WTC11 (cell line): ENCODE results near the gene ARHGEF18. TPM values are rescaled to one million over a fixed set of nuclear protein-coding genes. Genes with fewer than 3 reads are reported as not detected.

Experiments used
- ATAC-seq: fragments of 200-7000 bp; cut with Tn5 transposase; 2 replicates; pipeline ENCODE4 v1.10.0; 2021; ENCODE audit warnings: mild to moderate bottlenecking, moderate library complexity
- CTCF ChIA-PET: fragments of 300-600 bp; sonication (Branson Sonifier 250); formaldehyde crosslinking; loops from one replicate; lab custom pipeline; 2021; ENCODE audit warnings: antibody characterized with exemption; lab: Charles Lee
- POLR2A ChIA-PET: fragments of 350-600 bp; sonication (Branson Sonifier 250); formaldehyde crosslinking; loops from one replicate; lab custom pipeline; 2021; ENCODE audit warnings: antibody characterized with exemption; lab: Charles Lee
- DNase-seq: peaks from one replicate; pipeline ENCODE4 v3.0.0; 2021; ENCODE audit warnings: low spot score
- H3K27ac Mint-ChIP-seq: 2 replicates; pipeline ENCODE4 v1.8.0; 2021; ENCODE audit warnings: mixed read lengths
- H3K27me3 Mint-ChIP-seq: 2 replicates; pipeline ENCODE4 v1.8.0; 2021; ENCODE audit warnings: low read depth, mild to moderate bottlenecking, moderate library complexity, mixed read lengths
- H3K36me3 Mint-ChIP-seq: 2 replicates; pipeline ENCODE4 v1.8.0; 2021; ENCODE audit warnings: mixed read lengths
- H3K4me1 Mint-ChIP-seq: 2 replicates; pipeline ENCODE4 v1.8.0; 2022; ENCODE audit warnings: mixed read lengths
- H3K4me3 Mint-ChIP-seq: 2 replicates; pipeline ENCODE4 v1.8.0; 2021; ENCODE audit warnings: mild to moderate bottlenecking, moderate library complexity, mixed read lengths
- H3K9me3 Mint-ChIP-seq: 2 replicates; pipeline ENCODE4 v1.8.0; 2021; ENCODE audit warnings: mixed read lengths
- ATF1 ChIP-seq: sonication (generic); formaldehyde crosslinking; IDR thresholded peaks from 2 replicates; pipeline ENCODE4 v1.8.1; 2023; ENCODE audit warnings: mild to moderate bottlenecking, moderate library complexity, missing genetic modification reagents
- CREB1 ChIP-seq: sonication (generic); formaldehyde crosslinking; IDR thresholded peaks from 2 replicates; pipeline ENCODE4 v1.8.0; 2023; ENCODE audit warnings: mild to moderate bottlenecking, missing genetic modification reagents
- CREM ChIP-seq: sonication (generic); formaldehyde crosslinking; IDR thresholded peaks from 2 replicates; pipeline ENCODE4 v1.8.1; 2022; ENCODE audit warnings: mild to moderate bottlenecking, missing genetic modification reagents, moderate library complexity
- E2F1 ChIP-seq: sonication (generic); formaldehyde crosslinking; IDR thresholded peaks from 2 replicates; pipeline ENCODE4 v1.8.0; 2022; ENCODE audit warnings: mild to moderate bottlenecking, missing genetic modification reagents
- E2F5 ChIP-seq: sonication (generic); formaldehyde crosslinking; IDR thresholded peaks from 2 replicates; pipeline ENCODE4 v1.8.1; 2022; ENCODE audit warnings: mild to moderate bottlenecking, moderate library complexity, missing genetic modification reagents
- EMX1 ChIP-seq: fragments of 250-450 bp; sonication (Bioruptor Pico); IDR thresholded peaks from 2 replicates; pipeline ENCODE4 v1.8.0; 2021; ENCODE audit warnings: mild to moderate bottlenecking
- ESRRA ChIP-seq: sonication (generic); formaldehyde crosslinking; IDR thresholded peaks from 2 replicates; pipeline ENCODE4 v1.8.1; 2022; ENCODE audit warnings: mild to moderate bottlenecking, missing genetic modification reagents, borderline replicate concordance
- ETV6 ChIP-seq: sonication (generic); formaldehyde crosslinking; IDR thresholded peaks from 2 replicates; pipeline ENCODE4 v1.8.1; 2022; ENCODE audit warnings: mild to moderate bottlenecking, missing genetic modification reagents
- FOXP1 ChIP-seq: sonication (generic); formaldehyde crosslinking; IDR thresholded peaks from 2 replicates; pipeline ENCODE4 v1.8.0; 2022; ENCODE audit warnings: missing genetic modification reagents, mild to moderate bottlenecking, moderate library complexity, borderline replicate concordance
- GTF2I ChIP-seq: fragments of 250-450 bp; sonication (Bioruptor Pico); conservative IDR thresholded peaks from 2 replicates; pipeline ENCODE4 v1.4.0; 2021; ENCODE audit warnings: mild to moderate bottlenecking
- HMGA2 ChIP-seq: fragments of 250-450 bp; sonication (Bioruptor Pico); IDR thresholded peaks from 2 replicates; pipeline ENCODE4 v1.4.0; 2021; ENCODE audit warnings: mild to moderate bottlenecking, moderate library complexity
- IRF1 ChIP-seq: sonication (generic); formaldehyde crosslinking; IDR thresholded peaks from 2 replicates; pipeline ENCODE4 v1.8.0; 2023; ENCODE audit warnings: missing genetic modification reagents
- IRF2 ChIP-seq: sonication (generic); formaldehyde crosslinking; IDR thresholded peaks from 2 replicates; pipeline ENCODE4 v1.8.0; 2022; ENCODE audit warnings: low read depth, missing genetic modification reagents, borderline replicate concordance
- JAZF1 ChIP-seq: fragments of 250-450 bp; sonication (Bioruptor Pico); IDR thresholded peaks from 2 replicates; pipeline ENCODE4 v1.9.0; 2021; ENCODE audit warnings: moderate library complexity, mild to moderate bottlenecking, inconsistent platforms
- JUN ChIP-seq: sonication (generic); formaldehyde crosslinking; IDR thresholded peaks from 2 replicates; pipeline ENCODE4 v1.8.0; 2023; ENCODE audit warnings: mild to moderate bottlenecking, missing genetic modification reagents
- KAT7 ChIP-seq: sonication (generic); formaldehyde crosslinking; IDR thresholded peaks from 2 replicates; pipeline ENCODE4 v1.8.1; 2023; ENCODE audit warnings: missing genetic modification reagents, mild to moderate bottlenecking, borderline replicate concordance
- MXD4 ChIP-seq: fragments of 250-450 bp; sonication (Bioruptor Pico); IDR thresholded peaks from 2 replicates; pipeline ENCODE4 v1.8.0; 2021; ENCODE audit warnings: mild to moderate bottlenecking, moderate library complexity, borderline replicate concordance
- MYBL2 ChIP-seq: sonication (generic); formaldehyde crosslinking; IDR thresholded peaks from 2 replicates; pipeline ENCODE4 v1.8.1; 2023; ENCODE audit warnings: mild to moderate bottlenecking, moderate library complexity, missing genetic modification reagents
- NFATC4 ChIP-seq: fragments of 250-450 bp; sonication (Bioruptor Pico); IDR thresholded peaks from 2 replicates; pipeline ENCODE4 v1.9.0; 2021; ENCODE audit warnings: mild to moderate bottlenecking
- NFE2L1 ChIP-seq: sonication (generic); formaldehyde crosslinking; IDR thresholded peaks from 2 replicates; pipeline ENCODE4 v1.8.1; 2023; ENCODE audit warnings: missing genetic modification reagents
- NR3C1 ChIP-seq: sonication (generic); formaldehyde crosslinking; conservative IDR thresholded peaks from 2 replicates; pipeline ENCODE4 v1.8.1; 2023; ENCODE audit warnings: low read depth, mild to moderate bottlenecking, missing genetic modification reagents
- PRRX2 ChIP-seq: fragments of 250-450 bp; sonication (Bioruptor Pico); IDR thresholded peaks from 2 replicates; pipeline ENCODE4 v1.8.0; 2021; ENCODE audit warnings: mild to moderate bottlenecking
- RELA ChIP-seq: sonication (generic); formaldehyde crosslinking; IDR thresholded peaks from 2 replicates; pipeline ENCODE4 v1.8.1; 2022; ENCODE audit warnings: missing genetic modification reagents, mild to moderate bottlenecking, borderline replicate concordance
- SMAD3 ChIP-seq: sonication (generic); formaldehyde crosslinking; IDR thresholded peaks from 2 replicates; pipeline ENCODE4 v1.8.0; 2022; ENCODE audit warnings: missing genetic modification reagents, mild to moderate bottlenecking, borderline replicate concordance
- SMAD4 ChIP-seq: sonication (generic); formaldehyde crosslinking; IDR thresholded peaks from 2 replicates; pipeline ENCODE4 v1.8.0; 2022; ENCODE audit warnings: mild to moderate bottlenecking, missing genetic modification reagents
- SP1 ChIP-seq: sonication (generic); formaldehyde crosslinking; conservative IDR thresholded peaks from 2 replicates; pipeline ENCODE4 v1.8.1; 2022; ENCODE audit warnings: missing genetic modification reagents
- TEAD4 ChIP-seq: sonication (generic); formaldehyde crosslinking; IDR thresholded peaks from 2 replicates; pipeline ENCODE4 v1.8.0; 2022; ENCODE audit warnings: mild to moderate bottlenecking, missing genetic modification reagents
- ZNF121 ChIP-seq: sonication (generic); formaldehyde crosslinking; IDR thresholded peaks from 2 replicates; pipeline ENCODE4 v1.8.0; 2023; ENCODE audit warnings: missing genetic modification reagents
- ZNF219 ChIP-seq: sonication (generic); formaldehyde crosslinking; IDR thresholded peaks from 2 replicates; pipeline ENCODE4 v1.8.0; 2023; ENCODE audit warnings: missing genetic modification reagents, mild to moderate bottlenecking, borderline replicate concordance
- ZNF317 ChIP-seq: sonication (generic); formaldehyde crosslinking; IDR thresholded peaks from 2 replicates; pipeline ENCODE4 v1.8.1; 2023; ENCODE audit warnings: low read depth, mild to moderate bottlenecking, moderate library complexity, missing genetic modification reagents, borderline replicate concordance
- ZNF423 ChIP-seq: fragments of 250-450 bp; sonication (Bioruptor Pico); IDR thresholded peaks from 2 replicates; pipeline ENCODE4 v2.1.2; 2022; ENCODE audit warnings: mild to moderate bottlenecking, moderate library complexity
- ZNF671 ChIP-seq: fragments of 250-450 bp; sonication (Bioruptor Pico); IDR thresholded peaks from 2 replicates; pipeline ENCODE4 v1.8.0; 2021; ENCODE audit warnings: mild to moderate bottlenecking
- total RNA-seq: library from RNA; stranded (reverse); gene quantifications from 3 replicates; pipeline ENCODE4 v1.2.3, GENCODE V29; 2021
- TF ChIP-seq, protein P1 (sequence below): sonication (generic); formaldehyde crosslinking; IDR thresholded peaks from 2 replicates; pipeline ENCODE4 v1.8.1; 2022; ENCODE audit warnings: low read depth, missing genetic modification reagents, borderline replicate concordance
- TF ChIP-seq, protein P2 (sequence below): fragments of 250-450 bp; sonication (Bioruptor Pico); IDR thresholded peaks from 2 replicates; pipeline ENCODE4 v1.8.0; 2021; ENCODE audit warnings: mild to moderate bottlenecking

ARHGEF18 gene
- total RNA-seq, 1 experiment from 2014 or later = 56.1 TPM

DNA sequence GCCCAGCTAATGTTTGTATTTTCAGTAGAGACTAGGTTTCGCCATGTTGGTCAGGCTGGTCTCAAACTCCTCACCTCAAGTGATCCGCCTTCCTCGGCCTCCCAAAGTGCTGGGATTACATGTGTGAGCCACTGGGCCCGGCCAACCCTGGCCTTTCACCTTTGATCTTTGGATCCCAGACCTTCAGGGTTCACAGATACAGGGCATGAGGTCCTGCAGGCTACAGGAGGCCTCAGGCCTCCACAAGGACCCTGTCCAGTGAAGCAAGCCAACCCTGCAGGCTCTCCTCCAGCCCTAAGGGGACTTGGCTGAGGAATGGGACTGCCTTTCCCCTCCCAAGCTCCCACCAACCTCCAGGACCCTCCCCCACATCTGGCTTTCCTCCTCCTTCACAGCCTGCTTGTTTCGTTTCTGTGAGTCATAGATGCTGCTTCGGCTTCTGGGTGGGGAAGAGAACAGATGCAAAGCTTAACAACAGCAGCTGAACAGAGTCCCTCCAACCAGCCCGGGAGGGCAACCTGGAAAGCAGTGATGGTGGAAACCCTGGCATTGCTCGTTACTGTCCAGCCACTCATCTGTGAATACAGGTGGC is 11.8 kb downstream of the ARHGEF18 start:
- ChIA-PET POLR2A (interaction anchor here (0.6 kb wide), 1 partner anchor 845 kb away, joined by 3 read pairs; no protein-coding TSS in a partner anchor), CTCF (no interaction called here)
- Mint-ChIP-seq H3K27ac (no peak overlapping the region), H3K9me3 (0 out of 2 replicates have a peak, but pooled peaks cover 5% of the 10 kb centered on the region), H3K27me3 (peaks cover 43% of the 10 kb centered on the region), H3K36me3 (no peaks in the 10 kb centered on the region), H3K4me3 (no peak overlapping the region), H3K4me1 (no peaks in the 10 kb centered on the region)
- ATAC-seq (no peak), DNase-seq (no peak)
- TF ChIP-seq ZNF317 = no peak
- TF ChIP-seq EMX1 (CRISPR knock-in tag) = no peak
- TF ChIP-seq JUN (CRISPR knock-in tag) = no peak
- no peak for TF ChIP-seq HMGA2 (CRISPR knock-in tag)
- no peak for TF ChIP-seq ATF1 (CRISPR knock-in tag)
- TF ChIP-seq SP1 (CRISPR knock-in tag) = no peak
- TF ChIP-seq, protein P1, sequence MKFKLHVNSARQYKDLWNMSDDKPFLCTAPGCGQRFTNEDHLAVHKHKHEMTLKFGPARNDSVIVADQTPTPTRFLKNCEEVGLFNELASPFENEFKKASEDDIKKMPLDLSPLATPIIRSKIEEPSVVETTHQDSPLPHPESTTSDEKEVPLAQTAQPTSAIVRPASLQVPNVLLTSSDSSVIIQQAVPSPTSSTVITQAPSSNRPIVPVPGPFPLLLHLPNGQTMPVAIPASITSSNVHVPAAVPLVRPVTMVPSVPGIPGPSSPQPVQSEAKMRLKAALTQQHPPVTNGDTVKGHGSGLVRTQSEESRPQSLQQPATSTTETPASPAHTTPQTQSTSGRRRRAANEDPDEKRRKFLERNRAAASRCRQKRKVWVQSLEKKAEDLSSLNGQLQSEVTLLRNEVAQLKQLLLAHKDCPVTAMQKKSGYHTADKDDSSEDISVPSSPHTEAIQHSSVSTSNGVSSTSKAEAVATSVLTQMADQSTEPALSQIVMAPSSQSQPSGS (CRISPR knock-in tag) = no peak
- TF ChIP-seq, protein P2, sequence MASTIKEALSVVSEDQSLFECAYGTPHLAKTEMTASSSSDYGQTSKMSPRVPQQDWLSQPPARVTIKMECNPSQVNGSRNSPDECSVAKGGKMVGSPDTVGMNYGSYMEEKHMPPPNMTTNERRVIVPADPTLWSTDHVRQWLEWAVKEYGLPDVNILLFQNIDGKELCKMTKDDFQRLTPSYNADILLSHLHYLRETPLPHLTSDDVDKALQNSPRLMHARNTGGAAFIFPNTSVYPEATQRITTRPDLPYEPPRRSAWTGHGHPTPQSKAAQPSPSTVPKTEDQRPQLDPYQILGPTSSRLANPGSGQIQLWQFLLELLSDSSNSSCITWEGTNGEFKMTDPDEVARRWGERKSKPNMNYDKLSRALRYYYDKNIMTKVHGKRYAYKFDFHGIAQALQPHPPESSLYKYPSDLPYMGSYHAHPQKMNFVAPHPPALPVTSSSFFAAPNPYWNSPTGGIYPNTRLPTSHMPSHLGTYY (CRISPR knock-in tag) = no peak
- TF ChIP-seq CREM (CRISPR knock-in tag) = no peak
- no peak for TF ChIP-seq NR3C1
- no peak for TF ChIP-seq JAZF1 (CRISPR knock-in tag)
- TF ChIP-seq ZNF423 (CRISPR knock-in tag) = no peak
- no peak for TF ChIP-seq ETV6 (CRISPR knock-in tag)
- no peak for TF ChIP-seq E2F1 (CRISPR knock-in tag)
- TF ChIP-seq NFATC4 = no peak
- no peak for TF ChIP-seq ZNF671
- TF ChIP-seq PRRX2 (CRISPR knock-in tag) = no peak
- TF ChIP-seq TEAD4 (CRISPR knock-in tag) = no peak
- no peak for TF ChIP-seq FOXP1 (CRISPR knock-in tag)
- no peak for TF ChIP-seq ZNF219 (CRISPR knock-in tag)

DNA sequence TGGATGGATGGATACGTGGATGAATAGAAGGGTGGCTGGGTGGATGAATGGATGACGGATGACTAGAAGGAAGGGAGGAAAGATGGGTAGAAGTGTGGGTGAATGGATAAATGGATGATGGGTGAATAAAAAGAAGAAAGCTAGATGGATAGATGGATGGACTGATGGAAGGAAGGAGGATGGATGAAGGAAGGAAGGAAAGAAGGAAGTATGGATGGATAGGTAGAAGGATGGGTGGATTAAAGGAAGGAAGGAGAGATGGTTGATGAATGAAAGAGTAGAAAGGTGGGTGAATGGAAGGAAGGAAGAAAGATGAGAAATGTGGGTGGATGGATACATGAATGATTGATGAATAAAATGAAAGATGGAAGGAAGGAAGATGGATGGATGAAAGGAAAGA is 14.5 kb downstream of the ARHGEF18 start:
- H3K9me3 Mint-ChIP-seq = 0 out of 2 replicates have a peak, but pooled peaks cover 5% of the 10 kb centered on the region
- ChIA-PET POLR2A (no interaction called here), CTCF (interaction anchor here (1.1 kb wide), 1 partner anchor 9 kb away, joined by 3 read pairs; no protein-coding TSS in a partner anchor)
- H3K27ac Mint-ChIP-seq = no peak overlapping the region
- peaks cover 45% of the 10 kb centered on the region for H3K27me3 Mint-ChIP-seq
- no peaks in the 10 kb centered on the region for H3K4me1 Mint-ChIP-seq
- no peak for DNase-seq
- no peak for ATAC-seq
- no peaks in the 10 kb centered on the region for H3K36me3 Mint-ChIP-seq
- no peak overlapping the region for H3K4me3 Mint-ChIP-seq
- TF ChIP-seq ESRRA (no peak), MYBL2 (CRISPR knock-in tag) (no peak), E2F5 (no peak), HMGA2 (CRISPR knock-in tag) (no peak), KAT7 (CRISPR knock-in tag) (no peak), IRF2 (no peak), RELA (CRISPR knock-in tag) (no peak), ZNF121 (CRISPR knock-in tag) (no peak), MXD4 (CRISPR knock-in tag) (no peak), SMAD3 (no peak), E2F1 (CRISPR knock-in tag) (no peak), NFE2L1 (no peak), SMAD4 (no peak), GTF2I (no peak), CREB1 (CRISPR knock-in tag) (no peak), IRF1 (no peak)
